ENCODE data around the gene INPP5A. TPM values are rescaled to one million over a fixed set of nuclear protein-coding genes. Genes with fewer than 3 reads are reported as not detected.

The INPP5A gene
- total RNA-seq, 1 experiment from 2014 or later: 14.7 TPM

- POLR2A ChIA-PET: interaction anchor here (0.6 to 1.5 kb wide), 3 partner anchors 32 to 127 kb away, joined by 3 to 4 read pairs (median 4); no protein-coding TSS in a partner anchor
- H3K9me3 Mint-ChIP-seq (ENCODE audit: unreplicated experiment): no peaks in the 10 kb centered on the region
- TF ChIP-seq CTCF (IDR thresholded peaks at IDR 0.05; ENCODE audit: unreplicated experiment): no peak
- H3K27me3 Mint-ChIP-seq (ENCODE audit: insufficient read depth, unreplicated experiment): no peaks in the 10 kb centered on the region
- intact Hi-C loops (cut with micrococcal nuclease): loop anchor here (10.0 kb wide), 1 partner anchor 55 kb away; no protein-coding TSS in a partner anchor
- TSS peak; percentile 33 for BruUV-seq (replicated peaks)
- no peaks in the 10 kb centered on the region for H3K36me3 Mint-ChIP-seq (ENCODE audit: insufficient read depth, unreplicated experiment)
- peak overlapping the region; percentile 25 for H3K27ac Mint-ChIP-seq (ENCODE audit: low read depth, unreplicated experiment)
- peak overlapping the region; percentile 18 for H3K4me3 Mint-ChIP-seq (ENCODE audit: unreplicated experiment)
- CTCF ChIA-PET: interaction anchor here (2.5 kb wide), 1 partner anchor 81 kb away, joined by 8 read pairs; no protein-coding TSS in a partner anchor
- peaks cover 32% of the 10 kb centered on the region for H3K4me1 Mint-ChIP-seq (ENCODE audit: insufficient read depth, unreplicated experiment)
- DNase-seq (ENCODE audit: unreplicated experiment): no peak
These were observed 2.3 kb downstream of the INPP5A start for GRCh38 chr10:132539894-132540293.

- Mint-ChIP-seq H3K9me3 (ENCODE audit: unreplicated experiment) (no peaks in the 10 kb centered on the region), H3K4me1 (ENCODE audit: insufficient read depth, unreplicated experiment) (peaks cover 29% of the 10 kb centered on the region), H3K27me3 (ENCODE audit: insufficient read depth, unreplicated experiment) (no peaks in the 10 kb centered on the region), H3K4me3 (ENCODE audit: unreplicated experiment) (peak overlapping the region; percentile 18), H3K36me3 (ENCODE audit: insufficient read depth, unreplicated experiment) (no peaks in the 10 kb centered on the region), H3K27ac (ENCODE audit: low read depth, unreplicated experiment) (no peak overlapping the region)
- POLR2A ChIA-PET: interaction anchor here (1.5 kb wide), 1 partner anchor 31 kb away, joined by 4 read pairs; no protein-coding TSS in a partner anchor
- intact Hi-C loops (cut with micrococcal nuclease): no loop called here
- no TSS peak for BruUV-seq (replicated peaks)
- CTCF ChIA-PET: interaction anchor here (2.5 kb wide), 1 partner anchor 81 kb away, joined by 8 read pairs; no protein-coding TSS in a partner anchor
- DNase-seq (ENCODE audit: unreplicated experiment): no peak
- no peak for TF ChIP-seq CTCF (IDR thresholded peaks at IDR 0.05; ENCODE audit: unreplicated experiment)
These were observed 2.9 kb downstream of the INPP5A start for GRCh38 chr10:132540456-132540855.

GRCh38 chr10:132541129-132541528 lies 3.5 kb downstream of the INPP5A start:
- Mint-ChIP-seq H3K4me3 (ENCODE audit: unreplicated experiment) (no peak overlapping the region), H3K27me3 (ENCODE audit: insufficient read depth, unreplicated experiment) (no peaks in the 10 kb centered on the region), H3K4me1 (ENCODE audit: insufficient read depth, unreplicated experiment) (peaks cover 29% of the 10 kb centered on the region), H3K36me3 (ENCODE audit: insufficient read depth, unreplicated experiment) (no peaks in the 10 kb centered on the region), H3K27ac (ENCODE audit: low read depth, unreplicated experiment) (peak overlapping the region; percentile 41), H3K9me3 (ENCODE audit: unreplicated experiment) (no peaks in the 10 kb centered on the region)
- ChIA-PET POLR2A (interaction anchor here (0.7 kb wide), 1 partner anchor 22 kb away, joined by 3 read pairs; no protein-coding TSS in a partner anchor), CTCF (interaction anchor here (1.0 to 2.5 kb wide), 2 partner anchors 30 to 82 kb away, joined by 3 to 8 read pairs; no protein-coding TSS in a partner anchor)
- DNase-seq (ENCODE audit: unreplicated experiment): no peak
- no peak for TF ChIP-seq CTCF (IDR thresholded peaks at IDR 0.05; ENCODE audit: unreplicated experiment)
- intact Hi-C loops (cut with micrococcal nuclease): no loop called here
- BruUV-seq (replicated peaks): no TSS peak

- Mint-ChIP-seq H3K27ac (ENCODE audit: low read depth, unreplicated experiment) (peak overlapping the region; percentile 41), H3K9me3 (ENCODE audit: unreplicated experiment) (no peaks in the 10 kb centered on the region), H3K27me3 (ENCODE audit: insufficient read depth, unreplicated experiment) (no peaks in the 10 kb centered on the region), H3K4me3 (ENCODE audit: unreplicated experiment) (no peak overlapping the region), H3K4me1 (ENCODE audit: insufficient read depth, unreplicated experiment) (peaks cover 29% of the 10 kb centered on the region), H3K36me3 (ENCODE audit: insufficient read depth, unreplicated experiment) (no peaks in the 10 kb centered on the region)
- no peak for TF ChIP-seq CTCF (IDR thresholded peaks at IDR 0.05; ENCODE audit: unreplicated experiment)
- intact Hi-C loops (cut with micrococcal nuclease): no loop called here
- no peak for DNase-seq (ENCODE audit: unreplicated experiment)
- BruUV-seq (replicated peaks): no TSS peak
- ChIA-PET POLR2A (no interaction called here), CTCF (interaction anchor here (1.0 kb wide), 1 partner anchor 30 kb away, joined by 3 read pairs; no protein-coding TSS in a partner anchor)
These were observed 4.0 kb downstream of the INPP5A start for GRCh38 chr10:132541601-132542011.
